Stimulated activated CD4-positive, alpha-beta T cell treated with anti-CD3 and anti-CD28 coated beads, Interleukin-4, amount 100 ng/mL, for 48 hours (primary cell): ENCODE data around the gene MSRB1.
"Not testable (repeated sequence)": the region's sequence is repeated elsewhere in the genome, so short reads cannot be mapped to it uniquely, and the experiment has no call there.

Experiments
- DNase-seq, 2 donors: peaks; one replicate each; pipeline ENCODE4 v3.0.0-alpha.2; 2020; ENCODE audit warnings: low read depth in 2 of 2

MSRB1 gene

GRCh38 chr16:1978476-1979120, 35.6 kb upstream of the MSRB1 start:
- no peak for DNase-seq

DNA sequence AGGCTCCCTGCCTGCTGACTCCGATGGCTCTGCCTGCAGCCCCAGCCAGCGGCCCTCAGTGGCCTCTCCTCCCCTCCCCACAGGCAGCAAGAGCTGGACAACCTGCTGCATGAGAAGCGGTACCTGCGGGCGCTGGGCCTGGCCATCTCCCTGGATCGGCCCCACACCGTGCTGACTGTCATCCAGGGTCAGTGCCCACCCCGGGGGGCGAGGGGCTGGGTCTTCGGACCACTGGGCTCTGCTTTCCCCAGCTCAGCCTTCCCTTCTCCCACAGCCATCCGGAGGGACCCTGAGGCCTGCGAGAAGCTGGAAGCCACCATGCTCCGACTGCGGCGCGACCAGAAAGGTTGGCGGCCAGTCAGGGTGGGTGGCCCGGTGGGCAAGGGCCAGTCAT, 34.9 kb upstream of the MSRB1 start:
- DNase-seq: no peak

- no peak for DNase-seq
Measured at GRCh38 chr16:1976951-1977874, 34.2 kb upstream of the MSRB1 start.

- DNase-seq: no peak
Measured at GRCh38 chr16:1976216-1976520, 33.2 kb upstream of the MSRB1 start.

DNA sequence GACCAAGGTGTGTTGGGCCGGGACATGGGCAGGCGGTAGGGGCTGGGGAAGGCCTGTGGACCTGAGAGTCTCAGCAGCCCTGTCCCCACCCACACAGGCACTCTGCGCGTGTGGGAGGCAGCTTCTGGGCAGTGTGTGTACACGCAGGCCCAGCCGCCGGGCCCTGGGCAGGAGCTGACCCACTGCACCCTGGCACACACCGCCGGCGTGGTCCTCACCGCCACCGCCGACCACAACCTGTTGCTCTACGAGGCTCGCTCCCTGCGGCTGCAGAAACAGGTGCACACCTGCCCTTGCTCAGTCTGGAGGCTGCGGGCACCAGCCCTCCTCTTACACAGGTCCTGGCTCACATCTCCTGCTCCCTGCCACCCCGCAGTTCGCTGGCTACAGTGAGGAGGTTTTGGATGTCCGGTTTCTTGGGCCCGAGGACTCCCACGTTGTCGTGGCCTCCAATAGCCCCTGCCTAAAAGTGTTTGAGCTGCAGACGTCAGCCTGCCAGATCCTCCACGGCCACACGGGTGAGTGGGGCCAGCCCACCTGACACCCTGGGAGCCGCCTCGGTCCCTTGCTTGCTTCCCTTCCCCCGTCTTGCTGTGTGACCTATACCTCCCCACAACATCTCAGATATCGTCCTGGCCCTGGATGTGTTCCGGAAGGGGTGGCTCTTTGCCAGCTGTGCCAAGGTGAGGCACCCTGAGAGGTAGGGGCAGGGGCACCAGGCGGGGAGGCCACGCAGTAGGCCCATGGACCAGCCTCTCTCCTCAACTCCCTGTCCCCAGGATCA, 32.6 kb upstream of the MSRB1 start:
- DNase-seq: no peak

GRCh38 chr16:1974157-1975070, 31.4 kb upstream of the MSRB1 start:
- DNase-seq: no peak

- DNase-seq: no peak
Measured at GRCh38 chr16:1973461-1974156, 30.6 kb upstream of the MSRB1 start.

GRCh38 chr16:1972490-1972877, 29.5 kb upstream of the MSRB1 start:
- no peak for DNase-seq

DNA sequence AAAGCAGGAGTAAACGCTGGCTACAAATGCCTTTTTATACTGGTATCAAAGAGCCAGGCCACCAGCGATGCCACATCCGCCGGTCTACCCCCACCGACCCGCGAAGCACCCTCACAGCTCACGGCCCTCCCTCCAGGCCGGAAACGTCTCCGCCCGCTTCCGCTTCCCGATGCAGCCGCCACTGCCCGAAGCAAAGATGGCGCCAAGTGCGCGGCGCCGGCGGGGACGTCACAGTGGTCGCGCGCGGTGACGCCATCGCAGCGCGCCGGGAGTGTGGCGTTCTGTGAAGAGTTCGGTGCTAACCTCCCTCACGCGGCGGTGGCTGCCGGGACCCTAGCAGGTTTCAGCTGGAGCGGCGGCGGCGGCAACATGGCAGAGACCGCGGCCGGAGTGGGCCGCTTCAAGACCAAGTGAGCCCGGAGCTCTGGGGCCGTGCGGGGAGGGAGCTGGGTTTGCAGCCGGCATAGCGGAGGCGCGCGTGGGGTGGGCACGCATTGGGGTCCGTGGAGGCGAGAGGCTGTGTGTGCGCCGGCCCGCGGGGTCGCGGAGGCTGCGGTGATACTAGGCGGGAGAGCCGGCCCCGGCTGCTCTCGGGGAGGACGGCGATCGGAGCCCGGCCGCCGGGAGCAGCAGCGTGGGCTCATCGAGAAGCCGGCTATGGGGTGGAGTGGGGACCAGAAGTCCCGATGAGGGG, 28.9 kb upstream of the MSRB1 start, which contains the start of gene TBL3:
Gene TBL3, plus strand, starts transcription at position 258 of the 694 bp plus-strand sequence. Its CDS starts 112 bp downstream, at position 370.
- peak; percentile 91 to 95 for DNase-seq

- no peak for DNase-seq
Measured at GRCh38 chr16:1968146-1968953, 25.4 kb upstream of the MSRB1 start.

- DNase-seq: no peak
Measured at GRCh38 chr16:1966460-1966859, 23.5 kb upstream of the MSRB1 start, which contains the start of gene RNF151. Gene RNF151 (plus strand): TSS chr16:1966856. CDS start chr16:1966882, 26 bp downstream.

GRCh38 chr16:1965396-1966001, 22.5 kb upstream of the MSRB1 start:
- DNase-seq: no peak

DNA sequence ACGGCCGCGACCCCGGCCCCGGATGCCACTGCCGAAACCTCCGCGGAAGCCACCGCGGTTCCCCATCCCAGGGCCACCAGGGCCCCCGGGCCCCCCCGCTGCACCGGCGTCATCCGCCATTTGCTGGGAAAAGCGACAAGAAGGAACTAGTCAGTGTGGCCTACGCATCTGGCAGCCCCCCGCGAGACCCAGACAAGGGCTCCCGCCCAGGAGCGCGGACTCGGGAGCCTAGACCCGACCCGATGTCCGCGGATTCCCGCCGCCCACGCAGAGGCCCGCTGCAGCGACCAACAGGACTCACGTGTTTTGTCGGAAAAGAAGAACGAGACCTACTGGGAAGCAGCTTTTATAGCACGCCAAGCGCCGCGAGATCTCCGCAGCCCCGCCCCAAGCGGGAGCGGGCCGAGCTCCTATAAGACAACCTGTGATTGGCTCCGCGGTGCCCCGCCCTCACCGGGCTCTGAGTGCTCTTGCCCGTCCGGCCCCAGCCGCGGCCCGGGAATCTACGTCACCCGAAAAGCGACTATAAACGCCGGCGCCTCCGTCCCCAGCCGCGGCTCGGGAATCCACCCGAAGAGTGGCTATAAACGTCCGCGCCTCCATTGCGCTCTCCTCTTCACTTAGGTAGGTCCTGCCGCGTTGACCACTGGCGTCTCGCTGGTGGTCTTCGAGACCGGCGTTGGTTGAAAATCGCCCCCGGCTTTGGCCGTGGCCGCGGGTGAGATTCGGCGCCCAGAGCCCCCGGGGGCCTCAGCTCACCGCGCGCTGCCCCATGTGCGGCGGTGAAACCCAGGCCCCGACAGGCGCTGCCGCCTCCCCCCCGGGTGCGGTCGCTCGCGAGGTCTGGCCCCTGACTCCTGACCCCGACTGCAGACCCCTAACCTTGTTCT, 21.8 kb upstream of the MSRB1 start, which contains the start of gene RPS2:
Gene RPS2, minus strand, starts transcription at position 321 of the 890 bp plus-strand sequence. Its CDS starts 201 bp downstream, at position 120.
- peak; percentile 94 to 99 for DNase-seq

- DNase-seq: no peak
Measured at GRCh38 chr16:1963806-1964505, 21.0 kb upstream of the MSRB1 start.

DNA sequence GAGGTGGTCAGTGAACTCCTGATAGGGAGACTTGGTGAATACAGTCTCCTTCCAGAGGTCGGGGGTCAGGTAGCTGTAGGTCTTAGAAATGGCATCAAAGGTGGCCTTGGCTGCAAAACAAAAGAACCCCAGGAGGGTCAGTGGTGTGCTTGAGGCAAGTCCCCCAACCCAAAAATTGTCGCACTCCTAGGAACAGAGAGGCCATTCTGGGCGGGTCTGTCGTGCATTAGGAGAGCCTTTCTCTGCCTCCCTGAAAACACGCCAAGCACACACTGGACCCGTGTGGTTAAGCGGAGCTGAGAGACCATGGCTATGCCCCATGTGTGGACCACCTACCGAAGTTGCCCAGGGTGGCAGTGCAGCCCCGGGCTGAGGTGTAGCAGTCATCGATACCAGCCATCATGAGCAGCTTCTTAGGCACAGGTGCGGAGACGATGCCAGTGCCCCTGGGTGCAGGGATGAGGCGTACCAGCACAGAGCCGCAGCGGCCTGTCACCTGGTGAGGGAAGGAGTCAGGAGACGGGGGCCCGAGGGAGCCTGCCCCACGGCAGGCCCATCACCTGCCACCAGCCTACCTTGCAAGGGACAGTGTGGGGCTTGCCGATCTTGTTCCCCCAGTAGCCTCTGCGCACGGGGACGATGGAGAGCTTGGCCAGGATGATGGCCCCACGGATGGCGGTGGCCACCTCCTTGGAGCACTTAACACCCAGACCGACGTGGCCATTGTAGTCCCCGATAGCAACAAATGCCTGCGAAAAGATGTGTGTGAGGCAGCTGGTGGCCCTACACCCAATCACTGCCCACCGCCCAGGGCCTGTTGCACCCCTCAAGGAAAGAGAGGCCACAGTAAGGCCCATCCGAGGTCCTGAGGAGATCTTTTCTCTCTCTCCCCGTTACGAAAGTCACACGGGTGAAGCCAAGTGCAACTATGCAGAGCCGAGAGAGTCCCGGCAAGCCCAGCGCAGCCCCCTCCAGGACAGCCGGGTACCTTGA, 19.5 kb upstream of the MSRB1 start:
- not testable (repeated sequence) for DNase-seq

GRCh38 chr16:1961651-1962067, 18.7 kb upstream of the MSRB1 start:
- DNase-seq: no peak
